Amniotic epithelial cell (primary cell): ENCODE results near the gene RNF169.

Experiments
- DNase-seq: peaks from one replicate; pipeline ENCODE4 v3.0.0-alpha.2; 2010; ENCODE audit warnings: low read depth

The RNF169 gene

GRCh38 chr11:74748211-74749126 is at the start of gene RNF169:
TSS of gene RNF169 (plus strand) at chr11:74748849. CDS start at chr11:74748881, 32 bp downstream.
- DNase-seq, result peak; percentile 96

- DNase-seq, result no peak
These were observed 48.8 kb upstream of the RNF169 start for GRCh38 chr11:74699615-74700396.

- no peak for DNase-seq
These were observed 47.3 kb upstream of the RNF169 start for GRCh38 chr11:74701351-74701750.

- DNase-seq, result peak; percentile 59
These were observed 46.2 kb upstream of the RNF169 start for GRCh38 chr11:74702383-74703007.

GRCh38 chr11:74703211-74703610 is 45.4 kb upstream of the RNF169 start:
- no peak for DNase-seq

- no peak for DNase-seq
These were observed 41.5 kb upstream of the RNF169 start for GRCh38 chr11:74707182-74707581.

- no peak for DNase-seq
These were observed 40.8 kb upstream of the RNF169 start for GRCh38 chr11:74707602-74708510.

GRCh38 chr11:74709175-74709574 is 39.5 kb upstream of the RNF169 start:
- DNase-seq, result no peak

- peak; percentile 65 for DNase-seq
These were observed 38.2 kb upstream of the RNF169 start for GRCh38 chr11:74710281-74710938.

GRCh38 chr11:74713686-74714085 is 35.0 kb upstream of the RNF169 start:
- no peak for DNase-seq

- DNase-seq, result no peak
These were observed 33.7 kb upstream of the RNF169 start for GRCh38 chr11:74714904-74715303.

GRCh38 chr11:74717221-74717969 is 31.3 kb upstream of the RNF169 start:
- no peak for DNase-seq

- no peak for DNase-seq
These were observed 29.6 kb upstream of the RNF169 start for GRCh38 chr11:74719011-74719410.

- DNase-seq, result peak; percentile 76
These were observed 27.8 kb upstream of the RNF169 start for GRCh38 chr11:74720596-74721478.

GRCh38 chr11:74721479-74721835 is 27.2 kb upstream of the RNF169 start:
- DNase-seq, result no peak

GRCh38 chr11:74723511-74723910 is 25.1 kb upstream of the RNF169 start:
- DNase-seq, result no peak

GRCh38 chr11:74725701-74726100 is 22.9 kb upstream of the RNF169 start:
- no peak for DNase-seq

GRCh38 chr11:74726547-74727182 is 22.0 kb upstream of the RNF169 start:
- DNase-seq, result peak; percentile 59

- no peak for DNase-seq
These were observed 19.3 kb upstream of the RNF169 start for GRCh38 chr11:74729397-74729796.
